ENCODE measurements around the gene MED29. TPM values are rescaled to one million over a fixed set of nuclear protein-coding genes. Genes with fewer than 3 reads are reported as not detected.

The MED29 gene
- total RNA-seq, 1 donor from 2014 or later, result 27.0 TPM

DNA sequence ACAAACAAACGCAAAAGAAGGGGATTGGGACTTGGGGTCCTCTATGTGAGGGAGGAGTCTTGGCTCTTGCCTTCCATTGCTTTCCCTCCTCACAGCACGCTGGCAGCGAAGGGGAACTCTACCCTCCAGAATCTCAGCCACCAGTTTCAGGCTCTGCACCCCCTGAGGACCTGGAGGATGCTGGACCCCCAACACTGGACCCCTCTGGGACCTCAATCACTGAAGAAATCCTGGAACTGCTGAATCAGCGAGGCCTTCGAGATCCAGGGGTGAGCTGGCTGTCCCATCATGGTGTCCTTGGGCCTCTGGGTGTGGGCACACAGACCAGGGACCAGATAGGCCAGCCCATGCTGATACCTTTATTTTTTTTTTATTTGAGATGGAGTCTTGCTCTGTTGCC lies 30.8 kb downstream of the MED29 start:
- Histone ChIP-seq H3K27ac (ENCODE audit: low read depth, low read length) (no peak overlapping the region), H2AFZ (ENCODE audit: low read depth, low read length) (no peak overlapping the region), H3K9ac (ENCODE audit: low read length) (no peak overlapping the region), H3K27me3 (ENCODE audit: insufficient read depth, low read length) (no peaks in the 10 kb centered on the region), H3K36me3 (ENCODE audit: insufficient read depth, low read length) (peaks cover 29% of the 10 kb centered on the region), H3K4me2 (ENCODE audit: low read length) (no peak overlapping the region), H3K79me2 (ENCODE audit: insufficient read depth, low read length) (peaks cover 33% of the 10 kb centered on the region), H3K4me3 (ENCODE audit: insufficient read depth, low read depth, low read length) (no peak overlapping the region), H3K9me3 (ENCODE audit: insufficient read depth, low read depth, low read length) (no peaks in the 10 kb centered on the region), H4K20me1 (ENCODE audit: insufficient read depth, low read length) (peaks cover 63% of the 10 kb centered on the region), H3K4me1 (ENCODE audit: insufficient read depth, low read length) (no peaks in the 10 kb centered on the region)
- H3K27me3 Mint-ChIP-seq (ENCODE audit: low read depth, unreplicated experiment), result no peaks in the 10 kb centered on the region
- H3K4me3 Mint-ChIP-seq (ENCODE audit: unreplicated experiment), result no peak overlapping the region
- H3K9me3 Mint-ChIP-seq (ENCODE audit: unreplicated experiment), result no peaks in the 10 kb centered on the region
- TF ChIP-seq CTCF (IDR thresholded peaks at IDR 0.05; ENCODE audit: insufficient read depth, low read depth, low read length), result no peak
- peaks cover 7% of the 10 kb centered on the region for H3K4me1 Mint-ChIP-seq (ENCODE audit: low read depth, unreplicated experiment)
- DNase-seq (ENCODE audit: low read depth) (no peak), FAIRE-seq (no peak)
- peaks cover 38% of the 10 kb centered on the region for H3K36me3 Mint-ChIP-seq (ENCODE audit: low read depth, unreplicated experiment)
- no peak overlapping the region for H3K27ac Mint-ChIP-seq (ENCODE audit: unreplicated experiment)

DNA sequence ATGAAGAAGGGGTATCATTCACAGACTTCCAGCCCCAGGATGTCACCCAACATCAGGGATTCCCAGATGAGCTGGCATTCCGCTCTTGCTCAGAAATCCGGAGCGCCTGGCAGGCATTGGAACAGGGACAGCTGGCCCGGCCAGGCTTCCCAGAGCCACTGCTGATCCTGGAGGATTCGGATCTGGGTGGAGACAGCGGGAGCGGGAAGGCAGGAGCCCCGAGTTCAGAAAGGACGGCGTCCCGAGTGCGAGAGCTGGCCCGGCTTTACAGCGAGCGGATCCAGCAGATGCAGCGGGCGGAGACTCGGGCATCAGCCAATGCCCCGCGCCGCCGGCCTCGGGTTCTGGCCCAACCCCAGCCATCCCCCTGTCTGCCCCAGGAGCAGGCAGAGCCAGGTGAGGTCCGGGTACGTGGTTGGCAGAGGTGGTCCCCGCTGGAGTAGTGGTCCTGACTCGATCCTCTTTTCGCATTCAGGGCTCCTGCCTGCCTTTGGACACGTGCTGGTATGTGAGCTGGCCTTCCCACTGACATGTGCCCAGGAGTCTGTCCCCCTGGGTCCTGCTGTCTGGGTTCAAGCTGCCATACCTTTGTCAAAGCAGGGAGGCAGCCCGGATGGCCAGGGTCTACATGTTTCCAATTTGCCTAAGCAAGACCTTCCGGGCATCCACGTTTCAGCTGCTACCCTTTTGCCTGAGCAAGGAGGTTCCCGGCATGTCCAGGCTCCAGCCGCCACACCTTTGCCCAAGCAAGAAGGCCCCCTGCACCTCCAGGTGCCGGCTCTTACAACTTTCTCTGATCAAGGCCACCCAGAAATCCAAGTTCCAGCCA lies 32.3 kb downstream of the MED29 start:
- Histone ChIP-seq H3K27me3 (ENCODE audit: insufficient read depth, low read length) (no peaks in the 10 kb centered on the region), H3K4me3 (ENCODE audit: insufficient read depth, low read depth, low read length) (no peak overlapping the region), H3K9me3 (ENCODE audit: insufficient read depth, low read depth, low read length) (no peaks in the 10 kb centered on the region), H3K27ac (ENCODE audit: low read depth, low read length) (no peak overlapping the region), H3K9ac (ENCODE audit: low read length) (no peak overlapping the region), H2AFZ (ENCODE audit: low read depth, low read length) (no peak overlapping the region), H3K79me2 (ENCODE audit: insufficient read depth, low read length) (peaks cover 22% of the 10 kb centered on the region), H3K4me1 (ENCODE audit: insufficient read depth, low read length) (peaks cover 8% of the 10 kb centered on the region), H3K36me3 (ENCODE audit: insufficient read depth, low read length) (peaks cover 28% of the 10 kb centered on the region), H4K20me1 (ENCODE audit: insufficient read depth, low read length) (peaks cover 50% of the 10 kb centered on the region), H3K4me2 (ENCODE audit: low read length) (no peak overlapping the region)
- H3K4me1 Mint-ChIP-seq (ENCODE audit: low read depth, unreplicated experiment), result peaks cover 12% of the 10 kb centered on the region
- FAIRE-seq, result no peak
- TF ChIP-seq CTCF (IDR thresholded peaks at IDR 0.05; ENCODE audit: insufficient read depth, low read depth, low read length), result no peak
- no peak for TF ChIP-seq EZH2 (IDR thresholded peaks at IDR 0.05; ENCODE audit: insufficient read depth, low read length)
- peaks cover 33% of the 10 kb centered on the region for H3K36me3 Mint-ChIP-seq (ENCODE audit: low read depth, unreplicated experiment)
- H3K9me3 Mint-ChIP-seq (ENCODE audit: unreplicated experiment), result no peaks in the 10 kb centered on the region
- H3K27me3 Mint-ChIP-seq (ENCODE audit: low read depth, unreplicated experiment), result no peaks in the 10 kb centered on the region
- no peak overlapping the region for H3K4me3 Mint-ChIP-seq (ENCODE audit: unreplicated experiment)
- no peak for DNase-seq (ENCODE audit: low read depth)
- no peak overlapping the region for H3K27ac Mint-ChIP-seq (ENCODE audit: unreplicated experiment)

DNA sequence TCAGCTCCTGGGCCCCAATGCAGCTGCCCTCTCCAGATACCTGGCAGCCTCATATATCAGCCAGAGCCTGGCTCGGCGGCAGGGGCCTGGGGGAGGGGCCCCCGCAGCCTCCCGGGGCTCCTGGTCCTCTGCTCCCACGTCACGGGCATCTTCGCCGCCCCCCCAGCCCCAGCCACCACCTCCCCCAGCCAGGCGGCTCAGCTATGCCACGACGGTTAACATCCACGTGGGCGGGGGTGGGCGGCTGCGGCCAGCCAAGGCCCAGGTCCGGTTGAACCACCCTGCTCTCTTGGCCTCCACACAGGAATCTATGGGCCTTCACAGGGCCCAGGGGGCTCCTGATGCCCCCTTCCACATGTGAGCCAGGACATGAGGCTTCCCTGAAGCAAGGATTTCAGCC lies 33.8 kb downstream of the MED29 start:
- DNase-seq (ENCODE audit: low read depth), result no peak
- Histone ChIP-seq H4K20me1 (ENCODE audit: insufficient read depth, low read length) (peaks cover 41% of the 10 kb centered on the region), H3K36me3 (ENCODE audit: insufficient read depth, low read length) (peaks cover 20% of the 10 kb centered on the region), H3K9ac (ENCODE audit: low read length) (no peak overlapping the region), H3K79me2 (ENCODE audit: insufficient read depth, low read length) (peaks cover 18% of the 10 kb centered on the region), H3K4me1 (ENCODE audit: insufficient read depth, low read length) (peaks cover 15% of the 10 kb centered on the region), H3K4me3 (ENCODE audit: insufficient read depth, low read depth, low read length) (no peak overlapping the region), H3K4me2 (ENCODE audit: low read length) (no peak overlapping the region), H2AFZ (ENCODE audit: low read depth, low read length) (no peak overlapping the region), H3K27me3 (ENCODE audit: insufficient read depth, low read length) (no peaks in the 10 kb centered on the region), H3K27ac (ENCODE audit: low read depth, low read length) (no peak overlapping the region), H3K9me3 (ENCODE audit: insufficient read depth, low read depth, low read length) (no peaks in the 10 kb centered on the region)
- H3K4me3 Mint-ChIP-seq (ENCODE audit: unreplicated experiment), result no peak overlapping the region
- peaks cover 16% of the 10 kb centered on the region for H3K4me1 Mint-ChIP-seq (ENCODE audit: low read depth, unreplicated experiment)
- no peaks in the 10 kb centered on the region for H3K27me3 Mint-ChIP-seq (ENCODE audit: low read depth, unreplicated experiment)
- TF ChIP-seq CTCF (IDR thresholded peaks at IDR 0.05; ENCODE audit: insufficient read depth, low read depth, low read length) (no peak), EZH2 (IDR thresholded peaks at IDR 0.05; ENCODE audit: insufficient read depth, low read length) (no peak)
- no peak overlapping the region for H3K27ac Mint-ChIP-seq (ENCODE audit: unreplicated experiment)
- FAIRE-seq, result no peak
- peaks cover 31% of the 10 kb centered on the region for H3K36me3 Mint-ChIP-seq (ENCODE audit: low read depth, unreplicated experiment)
- H3K9me3 Mint-ChIP-seq (ENCODE audit: unreplicated experiment), result no peaks in the 10 kb centered on the region
